Measurements from ENCODE around the gene NFKBIE.

The NFKBIE gene

GRCh38 chr6:44238687-44239350 lies 26.5 kb downstream of the NFKBIE start:
- no peak for DNase-seq (ENCODE audit: low read depth)
- H3K4me3 ChIP-seq (ENCODE audit: low read depth, low read length): no peak overlapping the region
- TF ChIP-seq, protein P1, sequence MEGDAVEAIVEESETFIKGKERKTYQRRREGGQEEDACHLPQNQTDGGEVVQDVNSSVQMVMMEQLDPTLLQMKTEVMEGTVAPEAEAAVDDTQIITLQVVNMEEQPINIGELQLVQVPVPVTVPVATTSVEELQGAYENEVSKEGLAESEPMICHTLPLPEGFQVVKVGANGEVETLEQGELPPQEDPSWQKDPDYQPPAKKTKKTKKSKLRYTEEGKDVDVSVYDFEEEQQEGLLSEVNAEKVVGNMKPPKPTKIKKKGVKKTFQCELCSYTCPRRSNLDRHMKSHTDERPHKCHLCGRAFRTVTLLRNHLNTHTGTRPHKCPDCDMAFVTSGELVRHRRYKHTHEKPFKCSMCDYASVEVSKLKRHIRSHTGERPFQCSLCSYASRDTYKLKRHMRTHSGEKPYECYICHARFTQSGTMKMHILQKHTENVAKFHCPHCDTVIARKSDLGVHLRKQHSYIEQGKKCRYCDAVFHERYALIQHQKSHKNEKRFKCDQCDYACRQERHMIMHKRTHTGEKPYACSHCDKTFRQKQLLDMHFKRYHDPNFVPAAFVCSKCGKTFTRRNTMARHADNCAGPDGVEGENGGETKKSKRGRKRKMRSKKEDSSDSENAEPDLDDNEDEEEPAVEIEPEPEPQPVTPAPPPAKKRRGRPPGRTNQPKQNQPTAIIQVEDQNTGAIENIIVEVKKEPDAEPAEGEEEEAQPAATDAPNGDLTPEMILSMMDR (IDR thresholded peaks at IDR 0.05; ENCODE audit: low read depth, low read length, missing control alignments): no peak
- in situ Hi-C loops (cut with HindIII; ENCODE audit: low sequenced_read_pairs): no loop called here

GRCh38 chr6:44237813-44238433 lies 27.4 kb downstream of the NFKBIE start:
- DNase-seq (ENCODE audit: low read depth): no peak
- TF ChIP-seq, protein P1 (IDR thresholded peaks at IDR 0.05; ENCODE audit: low read depth, low read length, missing control alignments): peak; percentile 95
- in situ Hi-C loops (cut with HindIII; ENCODE audit: low sequenced_read_pairs): no loop called here
- H3K4me3 ChIP-seq (ENCODE audit: low read depth, low read length): peak overlapping the region; percentile 55

DNA sequence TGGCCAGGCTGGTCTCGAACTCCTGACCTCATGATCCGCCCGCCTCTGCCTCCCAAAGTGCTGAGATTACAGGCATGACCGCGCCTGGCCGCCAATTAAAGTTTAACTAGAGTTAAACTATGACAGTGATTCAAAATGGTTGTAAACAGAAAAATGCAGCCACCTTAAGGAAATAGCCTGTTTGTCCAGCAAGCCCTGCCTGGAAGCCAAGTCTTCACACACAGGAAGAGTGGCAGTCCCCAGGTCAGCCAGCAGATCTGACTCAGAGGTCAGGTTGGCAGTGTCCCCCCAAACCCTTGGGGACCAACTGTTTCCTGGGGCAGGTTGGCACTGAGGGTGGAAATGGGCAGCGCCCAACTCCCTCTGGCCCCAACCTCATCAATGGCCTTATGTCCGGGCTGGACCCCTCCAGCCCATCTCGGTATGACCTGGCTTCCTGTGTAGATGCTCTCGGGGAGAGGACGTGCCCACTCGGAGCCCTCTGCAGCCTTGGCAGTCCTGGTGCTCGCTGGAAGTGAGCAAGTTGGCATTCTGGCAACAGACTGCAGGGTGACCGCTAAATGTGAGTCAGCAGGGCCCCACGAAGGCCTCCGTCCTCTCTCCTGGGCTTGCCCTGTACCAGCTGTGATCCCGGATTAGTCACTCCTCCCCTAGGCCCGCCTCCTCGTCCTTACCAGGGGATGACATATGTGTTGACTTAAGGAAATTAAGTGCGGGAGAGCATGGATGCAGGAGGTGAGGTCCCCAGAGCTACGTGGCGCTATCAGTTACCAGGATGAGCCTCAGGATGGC lies 28.1 kb downstream of the NFKBIE start:
- peak; percentile 60 for DNase-seq (ENCODE audit: low read depth)
- in situ Hi-C loops (cut with HindIII; ENCODE audit: low sequenced_read_pairs): no loop called here

GRCh38 chr6:44235891-44236516 lies 29.3 kb downstream of the NFKBIE start:
- in situ Hi-C loops (cut with HindIII; ENCODE audit: low sequenced_read_pairs): no loop called here

More for the DNA sequence above, 28.1 kb downstream of the NFKBIE start:
- H3K4me3 ChIP-seq (ENCODE audit: low read depth, low read length): peak overlapping the region; percentile 55
- TF ChIP-seq, protein P1 (IDR thresholded peaks at IDR 0.05; ENCODE audit: low read depth, low read length, missing control alignments): no peak

GRCh38 chr6:44235269-44235668 lies 30.1 kb downstream of the NFKBIE start:
- in situ Hi-C loops (cut with HindIII; ENCODE audit: low sequenced_read_pairs): no loop called here
- no peak overlapping the region for H3K4me3 ChIP-seq (ENCODE audit: low read depth, low read length)
- no peak for DNase-seq (ENCODE audit: low read depth)
- TF ChIP-seq, protein P1 (IDR thresholded peaks at IDR 0.05; ENCODE audit: low read depth, low read length, missing control alignments): no peak

More at GRCh38 chr6:44235891-44236516, 29.3 kb downstream of the NFKBIE start:
- TF ChIP-seq, protein P1 (IDR thresholded peaks at IDR 0.05; ENCODE audit: low read depth, low read length, missing control alignments): peak; percentile 2
- H3K4me3 ChIP-seq (ENCODE audit: low read depth, low read length): no peak overlapping the region
- no peak for DNase-seq (ENCODE audit: low read depth)

All from astrocyte of the cerebellum (primary cell).